HUES64 (cell line): Measurements from ENCODE around the gene HSFX1.

Experiments
- H3K27ac ChIP-seq: 2 replicates; pipeline ENCODE4 v1.7.0; 2013; ENCODE audit warnings: low read depth, low read length, inconsistent platforms
- H3K27me3 ChIP-seq: 2 replicates; pipeline ENCODE4 v1.6.1; 2013; ENCODE audit warnings: mild to moderate bottlenecking, low read length; ENCODE audit not compliant: insufficient read depth
- H3K36me3 ChIP-seq: 2 replicates; pipeline ENCODE4 v1.6.1; 2013; ENCODE audit warnings: mild to moderate bottlenecking, low read length; ENCODE audit not compliant: insufficient read depth
- H3K4me1 ChIP-seq: 2 replicates; pipeline ENCODE4 v1.6.1; 2013; ENCODE audit warnings: mild to moderate bottlenecking, low read length, moderate library complexity; ENCODE audit not compliant: insufficient read depth
- H3K4me3 ChIP-seq: 2 replicates; pipeline ENCODE4 v1.5.1; 2013; ENCODE audit warnings: mild to moderate bottlenecking, low read length, moderate library complexity
- H3K9ac ChIP-seq: 2 replicates; pipeline ENCODE4 v1.6.1; 2013; ENCODE audit warnings: mild to moderate bottlenecking, low read depth, low read length
- H3K9me3 ChIP-seq: 2 replicates; pipeline ENCODE4 v1.6.1; 2013; ENCODE audit warnings: low read depth, low read length; ENCODE audit not compliant: insufficient read depth
- WGBS: fragments of 150-250, 120-280 bp; methylation state at CpG from one replicate; pipeline ENCODE4 v1.1.7; 2013; ENCODE audit warnings: missing lambda C conversion rate; 5-methylcytosine and 5-hydroxymethylcytosine counted together

The HSFX1 gene

DNA sequence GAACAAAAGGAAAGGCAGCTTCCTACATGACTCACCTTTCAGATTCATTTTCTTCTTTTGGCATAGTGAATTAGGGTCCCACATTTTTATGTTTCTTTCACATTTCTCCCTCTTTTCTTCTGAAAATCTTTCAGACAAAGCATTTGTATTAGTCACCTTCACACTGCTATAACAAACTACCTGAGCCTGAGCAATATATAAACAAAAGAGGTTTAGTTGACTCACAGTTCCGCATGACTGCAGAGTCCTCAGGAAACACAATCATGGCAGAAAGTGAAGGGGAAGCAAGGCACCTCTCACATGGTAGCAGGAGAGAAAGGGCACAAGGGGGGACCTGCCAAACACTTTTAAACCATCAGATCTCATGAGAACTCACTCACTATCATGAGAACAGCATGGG, 44.8 kb downstream of the HSFX1 start:
- Histone ChIP-seq H3K4me3 (no peak overlapping the region), H3K36me3 (no peaks in the 10 kb centered on the region), H3K27me3 (no peaks in the 10 kb centered on the region), H3K9me3 (no peaks in the 10 kb centered on the region), H3K4me1 (no peaks in the 10 kb centered on the region; the same call in 1 of the 2 replicates), H3K27ac (no peak overlapping the region), H3K9ac (no peak overlapping the region)
- WGBS = 90% methylated on average over 1 of the region's 1 CpG

DNA sequence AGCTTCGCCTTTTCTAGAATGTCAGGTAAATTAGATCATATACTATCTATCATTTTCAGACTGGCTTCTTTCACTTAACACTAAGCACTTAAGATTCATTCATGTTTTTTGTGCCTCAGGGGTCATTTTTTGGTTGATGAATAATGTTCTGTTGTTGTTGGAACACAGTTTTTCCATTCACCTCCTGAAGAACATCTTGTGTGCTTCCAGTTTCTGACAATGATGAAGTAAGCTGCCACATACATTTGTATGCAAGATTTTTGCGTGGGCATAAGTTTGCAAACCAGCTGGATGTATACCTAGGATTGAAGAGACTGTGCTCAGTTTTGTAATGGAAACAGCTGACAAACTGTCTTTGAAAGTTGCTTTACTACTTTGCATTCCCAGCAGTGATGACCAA, 45.5 kb downstream of the HSFX1 start:
- Histone ChIP-seq H3K9ac (no peak overlapping the region), H3K4me1 (no peaks in the 10 kb centered on the region; the same call in 1 of the 2 replicates), H3K4me3 (no peak overlapping the region), H3K9me3 (no peaks in the 10 kb centered on the region), H3K27ac (no peak overlapping the region), H3K27me3 (no peaks in the 10 kb centered on the region), H3K36me3 (no peaks in the 10 kb centered on the region)
- WGBS = 96% methylated on average over 2 of the region's 2 CpGs

DNA sequence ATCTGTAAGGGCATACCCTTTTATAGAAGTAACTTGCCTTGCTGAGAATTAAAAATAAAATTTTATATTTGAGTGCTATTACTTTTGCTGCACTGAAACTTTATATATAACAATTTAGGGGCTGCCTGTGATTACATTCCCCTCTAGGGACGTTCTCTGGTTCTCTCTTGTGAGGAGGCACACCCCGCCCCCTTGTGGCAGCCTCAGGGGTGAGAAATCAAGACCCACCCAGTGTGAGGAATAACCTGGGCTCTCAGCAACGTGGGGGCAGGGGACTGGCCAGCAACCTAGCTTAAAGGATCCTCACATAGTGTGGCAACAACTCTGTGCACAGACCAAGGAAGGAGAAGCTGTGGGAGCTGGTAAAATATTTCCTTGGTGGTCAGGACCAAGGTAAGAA, 51.6 kb downstream of the HSFX1 start:
- no peak overlapping the region for H3K4me3 ChIP-seq
- H3K27me3 ChIP-seq = no peaks in the 10 kb centered on the region
- WGBS = 36% methylated on average over 3 of the region's 3 CpGs
- peaks cover 26% of the 10 kb centered on the region for H3K4me1 ChIP-seq
- no peak overlapping the region for H3K27ac ChIP-seq
- H3K36me3 ChIP-seq = no peaks in the 10 kb centered on the region
- no peaks in the 10 kb centered on the region for H3K9me3 ChIP-seq
- no peak overlapping the region for H3K9ac ChIP-seq
